Measurements from ENCODE around the gene ASB16. TPM values are rescaled to one million over a fixed set of nuclear protein-coding genes. Genes with fewer than 3 reads are reported as not detected.

Gene ASB16
- total and polyA plus RNA-seq, 9 of the 15 experiments (the other 6 are each of a cell fraction or from before 2014, with no cell fraction given), result 0.03 to 0.07 TPM; not detected in 7

GRCh38 chr17:44198721-44199552 is 28.4 kb downstream of the ASB16 start (continued):
- TF ChIP-seq, protein P1, sequence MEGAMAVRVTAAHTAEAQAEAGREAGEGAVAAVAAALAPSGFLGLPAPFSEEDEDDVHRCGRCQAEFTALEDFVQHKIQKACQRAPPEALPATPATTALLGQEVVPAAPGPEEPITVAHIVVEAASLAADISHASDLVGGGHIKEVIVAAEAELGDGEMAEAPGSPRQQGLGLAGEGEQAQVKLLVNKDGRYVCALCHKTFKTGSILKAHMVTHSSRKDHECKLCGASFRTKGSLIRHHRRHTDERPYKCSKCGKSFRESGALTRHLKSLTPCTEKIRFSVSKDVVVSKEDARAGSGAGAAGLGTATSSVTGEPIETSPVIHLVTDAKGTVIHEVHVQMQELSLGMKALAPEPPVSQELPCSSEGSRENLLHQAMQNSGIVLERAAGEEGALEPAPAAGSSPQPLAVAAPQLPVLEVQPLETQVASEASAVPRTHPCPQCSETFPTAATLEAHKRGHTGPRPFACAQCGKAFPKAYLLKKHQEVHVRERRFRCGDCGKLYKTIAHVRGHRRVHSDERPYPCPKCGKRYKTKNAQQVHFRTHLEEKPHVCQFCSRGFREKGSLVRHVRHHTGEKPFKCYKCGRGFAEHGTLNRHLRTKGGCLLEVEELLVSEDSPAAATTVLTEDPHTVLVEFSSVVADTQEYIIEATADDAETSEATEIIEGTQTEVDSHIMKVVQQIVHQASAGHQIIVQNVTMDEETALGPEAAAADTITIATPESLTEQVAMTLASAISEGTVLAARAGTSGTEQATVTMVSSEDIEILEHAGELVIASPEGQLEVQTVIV (CRISPR knock-in tag; IDR thresholded peaks at IDR 0.05; ENCODE audit: borderline replicate concordance), result no peak
- TF ChIP-seq, protein P2, sequence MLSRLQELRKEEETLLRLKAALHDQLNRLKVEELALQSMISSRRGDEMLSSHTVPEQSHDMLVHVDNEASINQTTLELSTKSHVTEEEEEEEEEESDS (CRISPR knock-in tag; IDR thresholded peaks at IDR 0.05), result no peak
- no peak for TF ChIP-seq ARID3B (CRISPR knock-in tag; IDR thresholded peaks at IDR 0.05; ENCODE audit: borderline replicate concordance)
- no peak for TF ChIP-seq STAT5B (CRISPR knock-in tag; IDR thresholded peaks at IDR 0.05)
- no peak for TF ChIP-seq ZNF57 (CRISPR knock-in tag; IDR thresholded peaks at IDR 0.05)
- no peak for TF ChIP-seq XRCC4 (IDR thresholded peaks at IDR 0.05; ENCODE audit: extremely low read depth, insufficient read depth, insufficient read length)
- TF ChIP-seq, protein P3, sequence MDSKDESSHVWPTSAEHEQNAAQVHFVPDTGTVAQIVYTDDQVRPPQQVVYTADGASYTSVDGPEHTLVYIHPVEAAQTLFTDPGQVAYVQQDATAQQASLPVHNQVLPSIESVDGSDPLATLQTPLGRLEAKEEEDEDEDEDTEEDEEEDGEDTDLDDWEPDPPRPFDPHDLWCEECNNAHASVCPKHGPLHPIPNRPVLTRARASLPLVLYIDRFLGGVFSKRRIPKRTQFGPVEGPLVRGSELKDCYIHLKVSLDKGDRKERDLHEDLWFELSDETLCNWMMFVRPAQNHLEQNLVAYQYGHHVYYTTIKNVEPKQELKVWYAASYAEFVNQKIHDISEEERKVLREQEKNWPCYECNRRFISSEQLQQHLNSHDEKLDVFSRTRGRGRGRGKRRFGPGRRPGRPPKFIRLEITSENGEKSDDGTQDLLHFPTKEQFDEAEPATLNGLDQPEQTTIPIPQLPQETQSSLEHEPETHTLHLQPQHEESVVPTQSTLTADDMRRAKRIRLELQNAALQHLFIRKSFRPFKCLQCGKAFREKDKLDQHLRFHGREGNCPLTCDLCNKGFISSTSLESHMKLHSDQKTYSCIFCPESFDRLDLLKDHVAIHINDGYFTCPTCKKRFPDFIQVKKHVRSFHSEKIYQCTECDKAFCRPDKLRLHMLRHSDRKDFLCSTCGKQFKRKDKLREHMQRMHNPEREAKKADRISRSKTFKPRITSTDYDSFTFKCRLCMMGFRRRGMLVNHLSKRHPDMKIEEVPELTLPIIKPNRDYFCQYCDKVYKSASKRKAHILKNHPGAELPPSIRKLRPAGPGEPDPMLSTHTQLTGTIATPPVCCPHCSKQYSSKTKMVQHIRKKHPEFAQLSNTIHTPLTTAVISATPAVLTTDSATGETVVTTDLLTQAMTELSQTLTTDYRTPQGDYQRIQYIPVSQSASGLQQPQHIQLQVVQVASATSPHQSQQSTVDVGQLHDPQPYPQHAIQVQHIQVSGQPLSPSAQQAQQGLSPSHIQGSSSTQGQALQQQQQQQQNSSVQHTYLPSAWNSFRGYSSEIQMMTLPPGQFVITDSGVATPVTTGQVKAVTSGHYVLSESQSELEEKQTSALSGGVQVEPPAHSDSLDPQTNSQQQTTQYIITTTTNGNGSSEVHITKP (IDR thresholded peaks at IDR 0.05; ENCODE audit: partially characterized antibody), result no peak
- TF ChIP-seq, protein P4, sequence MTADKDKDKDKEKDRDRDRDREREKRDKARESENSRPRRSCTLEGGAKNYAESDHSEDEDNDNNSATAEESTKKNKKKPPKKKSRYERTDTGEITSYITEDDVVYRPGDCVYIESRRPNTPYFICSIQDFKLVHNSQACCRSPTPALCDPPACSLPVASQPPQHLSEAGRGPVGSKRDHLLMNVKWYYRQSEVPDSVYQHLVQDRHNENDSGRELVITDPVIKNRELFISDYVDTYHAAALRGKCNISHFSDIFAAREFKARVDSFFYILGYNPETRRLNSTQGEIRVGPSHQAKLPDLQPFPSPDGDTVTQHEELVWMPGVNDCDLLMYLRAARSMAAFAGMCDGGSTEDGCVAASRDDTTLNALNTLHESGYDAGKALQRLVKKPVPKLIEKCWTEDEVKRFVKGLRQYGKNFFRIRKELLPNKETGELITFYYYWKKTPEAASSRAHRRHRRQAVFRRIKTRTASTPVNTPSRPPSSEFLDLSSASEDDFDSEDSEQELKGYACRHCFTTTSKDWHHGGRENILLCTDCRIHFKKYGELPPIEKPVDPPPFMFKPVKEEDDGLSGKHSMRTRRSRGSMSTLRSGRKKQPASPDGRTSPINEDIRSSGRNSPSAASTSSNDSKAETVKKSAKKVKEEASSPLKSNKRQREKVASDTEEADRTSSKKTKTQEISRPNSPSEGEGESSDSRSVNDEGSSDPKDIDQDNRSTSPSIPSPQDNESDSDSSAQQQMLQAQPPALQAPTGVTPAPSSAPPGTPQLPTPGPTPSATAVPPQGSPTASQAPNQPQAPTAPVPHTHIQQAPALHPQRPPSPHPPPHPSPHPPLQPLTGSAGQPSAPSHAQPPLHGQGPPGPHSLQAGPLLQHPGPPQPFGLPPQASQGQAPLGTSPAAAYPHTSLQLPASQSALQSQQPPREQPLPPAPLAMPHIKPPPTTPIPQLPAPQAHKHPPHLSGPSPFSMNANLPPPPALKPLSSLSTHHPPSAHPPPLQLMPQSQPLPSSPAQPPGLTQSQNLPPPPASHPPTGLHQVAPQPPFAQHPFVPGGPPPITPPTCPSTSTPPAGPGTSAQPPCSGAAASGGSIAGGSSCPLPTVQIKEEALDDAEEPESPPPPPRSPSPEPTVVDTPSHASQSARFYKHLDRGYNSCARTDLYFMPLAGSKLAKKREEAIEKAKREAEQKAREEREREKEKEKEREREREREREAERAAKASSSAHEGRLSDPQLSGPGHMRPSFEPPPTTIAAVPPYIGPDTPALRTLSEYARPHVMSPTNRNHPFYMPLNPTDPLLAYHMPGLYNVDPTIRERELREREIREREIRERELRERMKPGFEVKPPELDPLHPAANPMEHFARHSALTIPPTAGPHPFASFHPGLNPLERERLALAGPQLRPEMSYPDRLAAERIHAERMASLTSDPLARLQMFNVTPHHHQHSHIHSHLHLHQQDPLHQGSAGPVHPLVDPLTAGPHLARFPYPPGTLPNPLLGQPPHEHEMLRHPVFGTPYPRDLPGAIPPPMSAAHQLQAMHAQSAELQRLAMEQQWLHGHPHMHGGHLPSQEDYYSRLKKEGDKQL (CRISPR knock-in tag; IDR thresholded peaks at IDR 0.05; ENCODE audit: borderline replicate concordance), result no peak
- no peak for TF ChIP-seq GTF2A2 (tag; IDR thresholded peaks at IDR 0.05)
- TF ChIP-seq ERF (CRISPR knock-in tag; IDR thresholded peaks at IDR 0.05), result 0 out of 2 replicates have a peak, but pooled peaks have one; percentile 7
- no peak for TF ChIP-seq ZNF232 (CRISPR knock-in tag; IDR thresholded peaks at IDR 0.05)
- no peak for TF ChIP-seq ARID1B (IDR thresholded peaks at IDR 0.05)
- TF ChIP-seq HDAC1 (IDR thresholded peaks at IDR 0.05), result no peak
